Measurements from ENCODE around the gene NCOR2.
A peak's percentile ranks its signal among the peaks of the same experiment; 100 is the strongest.

NCOR2 gene

DNA sequence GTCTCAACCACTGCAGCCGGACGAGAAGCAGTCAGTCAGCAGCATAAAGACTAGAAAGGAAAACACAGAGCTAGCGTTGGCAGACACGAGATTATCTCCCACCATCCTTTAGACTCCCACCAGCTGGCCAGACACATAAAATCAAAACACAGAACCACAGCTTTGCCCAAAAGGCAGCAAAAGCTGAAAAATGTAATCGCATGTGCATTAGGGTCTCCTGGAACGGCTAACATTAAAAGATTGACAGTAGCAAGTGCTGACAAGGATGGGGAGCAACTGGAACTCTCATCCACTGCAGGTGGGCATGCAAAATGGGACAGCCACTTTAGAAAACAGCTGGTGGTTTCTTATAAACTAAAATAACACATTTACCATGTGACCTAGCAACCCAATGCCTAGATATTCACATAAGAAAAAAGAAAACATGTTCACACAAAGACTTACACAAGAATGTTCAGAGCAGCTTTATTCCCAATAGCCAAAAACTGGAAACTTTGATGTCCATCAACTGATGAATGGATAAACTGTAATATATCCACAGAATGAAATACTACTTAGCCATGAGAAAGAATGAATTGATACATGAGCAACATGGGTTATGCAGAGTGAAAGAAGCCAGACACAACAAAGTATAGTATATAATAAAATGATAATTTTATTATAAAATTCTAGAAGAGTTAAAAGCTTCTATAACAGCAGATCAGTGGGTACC lies 37.7 kb downstream of the NCOR2 start:
- DNase-seq: no peak

GRCh38 chr12:124527861-124528561 lies 39.4 kb downstream of the NCOR2 start:
- no peak for DNase-seq

GRCh38 chr12:124525927-124526692 lies 41.3 kb downstream of the NCOR2 start:
- no peak for DNase-seq

- peak in 24 of 56 donors; percentile 8 to 79 (median 46) for DNase-seq
These were observed 42.0 kb downstream of the NCOR2 start for GRCh38 chr12:124525455-124525854.

DNA sequence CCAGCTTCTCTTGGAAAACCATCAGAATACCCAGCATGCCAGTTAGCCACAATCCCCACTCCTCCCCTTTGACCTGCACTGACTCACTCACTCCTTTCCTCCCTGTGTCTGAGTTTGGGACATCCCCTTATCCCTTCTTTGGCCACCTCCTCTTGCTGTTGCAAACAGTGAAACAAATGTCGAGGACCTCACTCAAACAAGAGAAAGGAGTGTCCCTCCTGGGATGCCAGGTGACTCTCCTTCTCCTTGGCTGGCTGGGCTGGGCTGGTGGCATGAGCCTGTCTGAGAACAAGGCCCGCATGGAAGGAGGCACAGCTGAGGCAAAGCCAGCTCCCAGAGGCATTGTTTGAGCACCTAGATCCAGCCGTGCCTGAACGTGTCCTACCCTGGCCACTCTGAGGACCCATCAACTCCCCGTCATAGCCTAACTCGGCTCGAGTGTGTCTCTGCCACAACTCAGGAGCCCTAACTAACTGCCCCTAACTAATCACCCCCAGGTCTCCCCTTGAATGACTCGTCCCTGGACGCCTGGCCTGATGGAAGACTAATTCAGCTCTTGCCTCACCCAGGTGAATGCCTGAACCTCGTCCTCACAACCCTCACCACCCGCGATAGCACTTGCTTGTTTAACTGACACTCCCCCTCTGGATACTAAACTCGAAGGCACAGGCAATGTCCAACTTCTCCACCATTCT lies 43.0 kb downstream of the NCOR2 start:
- DNase-seq: no peak

DNA sequence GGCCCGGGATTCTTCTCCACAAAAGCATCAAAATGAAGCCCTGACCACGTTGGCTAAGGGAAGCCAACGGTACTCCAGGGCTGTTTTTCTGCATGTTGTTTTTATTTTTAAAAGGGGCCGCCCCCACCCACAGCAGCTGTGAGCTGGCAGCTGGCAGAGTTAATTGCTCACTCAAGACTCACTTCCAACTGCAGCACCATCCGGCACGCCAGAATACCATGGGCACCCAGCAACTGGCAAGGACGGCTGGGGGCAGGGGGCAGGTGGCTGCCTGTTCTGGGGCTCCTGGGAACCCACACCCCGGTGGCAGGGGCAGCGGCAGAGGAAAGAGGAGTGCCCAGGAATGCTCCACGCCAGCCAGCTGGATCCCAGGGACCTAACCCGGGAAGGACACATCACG lies 44.3 kb downstream of the NCOR2 start:
- DNase-seq: peak in 31 of 56 donors; percentile 9 to 70 (median 39)

DNA sequence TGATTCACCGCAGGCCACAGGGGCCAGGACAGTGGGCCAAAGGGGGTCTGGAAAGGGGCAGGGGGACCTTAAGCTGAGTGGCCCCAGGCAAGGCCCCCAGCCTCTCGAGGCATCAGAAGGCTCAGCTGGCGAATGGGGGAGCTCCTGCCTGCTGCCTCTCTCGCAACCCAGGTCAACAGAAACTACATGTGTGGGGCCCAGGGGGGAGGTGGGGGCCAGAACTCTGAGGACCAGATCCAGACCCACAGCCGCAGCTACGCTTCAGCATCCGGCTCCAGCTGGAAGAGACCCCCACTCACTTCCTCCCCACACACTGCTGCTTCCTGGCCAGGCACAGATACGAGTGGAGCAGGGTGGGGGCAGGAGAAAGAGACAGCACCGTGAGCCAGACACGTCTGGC lies 46.5 kb downstream of the NCOR2 start:
- DNase-seq: no peak

DNA sequence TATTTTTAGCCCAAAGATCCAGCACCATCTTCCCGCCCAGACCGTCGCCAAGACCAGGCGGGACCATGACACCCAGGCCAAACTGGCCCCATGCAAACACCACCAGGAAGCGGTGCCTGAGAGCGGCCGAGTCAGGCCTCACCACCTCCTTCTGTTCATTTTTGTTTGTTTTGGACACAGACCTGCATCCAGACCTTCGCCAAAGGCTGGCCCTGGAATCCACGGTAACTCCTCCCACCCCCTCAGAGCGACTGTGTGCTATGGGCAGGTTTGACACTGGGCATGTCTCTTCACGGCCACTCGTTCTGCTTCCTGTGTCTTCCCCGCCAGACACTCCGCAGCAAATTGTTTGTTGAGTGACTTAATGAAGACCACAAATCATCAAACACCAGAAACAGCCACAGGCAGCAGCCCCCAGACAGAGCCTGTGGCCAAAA lies 47.1 kb downstream of the NCOR2 start:
- DNase-seq: no peak

DNA sequence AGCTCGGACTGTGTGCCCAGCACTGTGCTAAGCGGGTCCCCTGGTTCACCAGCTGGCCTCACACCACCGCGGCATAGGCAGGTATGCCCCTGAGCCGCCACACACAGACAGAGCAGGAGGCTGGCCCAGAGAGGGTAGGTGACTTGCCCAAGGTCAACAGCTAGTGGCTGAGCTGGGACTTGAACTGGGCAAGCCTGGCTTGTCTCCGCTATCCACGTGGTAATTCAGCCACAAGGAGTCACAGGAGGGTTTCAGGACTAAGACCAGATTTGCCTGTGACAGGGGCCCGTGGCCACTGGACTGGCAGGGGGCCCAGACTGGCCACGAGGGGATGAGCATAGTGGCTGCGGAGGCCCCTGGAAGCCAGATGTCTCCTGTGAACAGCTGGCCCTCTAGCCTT lies 47.7 kb downstream of the NCOR2 start:
- DNase-seq: no peak

GRCh38 chr12:124518051-124518932 lies 49.1 kb downstream of the NCOR2 start:
- peak in 55 of 56 donors; percentile 69 to 99 (median 93) for DNase-seq
